HCT116 (cell line): ENCODE results near the gene ERCC6. TPM values are rescaled to one million over a fixed set of nuclear protein-coding genes. Genes with fewer than 3 reads are reported as not detected.

Experiments
- ATAC-seq: fragments of 200-7000 bp; cut with Tn5 transposase; 2 replicates; pipeline ENCODE4 v1.9.1; 2020; ENCODE audit warnings: mild to moderate bottlenecking, moderate library complexity
- BruUV-seq: library from RNA; stranded (reverse); fragments of 400-500 nt; replicated peaks from 2 replicates; lab custom pipeline; 2021; lab: Mats Ljungman, UMichigan
- CTCF ChIA-PET: fragments of 300-600 bp; sonication (Branson Sonifier 250); formaldehyde crosslinking; loops from one replicate; lab custom pipeline; 2021; ENCODE audit warnings: antibody characterized with exemption; lab: Charles Lee
- POLR2A ChIA-PET: fragments of 300-600, 350-600 bp; sonication (Branson Sonifier 250); formaldehyde crosslinking; loops from one replicate; lab custom pipeline; 2021; ENCODE audit warnings: antibody characterized with exemption; lab: Charles Lee
- RAD21 ChIA-PET, 2 experiments: fragments of 300-600 bp; sonication (Branson Sonifier 250); formaldehyde crosslinking; loops; one replicate each; lab custom pipeline; 2023; ENCODE audit warnings: low total read pairs in 2 of 2; ENCODE audit not compliant: uncharacterized antibody in 2 of 2, unreplicated experiment in 2 of 2, low non-redundant PET in 1 of 2; lab: Charles Lee
- DNase-seq: peaks from one replicate; pipeline ENCODE4 v3.0.0-alpha.2; 2010; ENCODE audit warnings: low read depth, low spot score
- H2AFZ ChIP-seq: fragments of 200-600 bp; shearing (Covaris generic), sonication (generic); 2 replicates; pipeline ENCODE4 v1.6.1; 2017; ENCODE audit warnings: low read depth, mixed run types, mixed read lengths, antibody characterized with exemption, low read length; ENCODE audit not compliant: poor library complexity, severe bottlenecking
- H3K27ac ChIP-seq: 2 replicates; pipeline ENCODE4 v1.5.1; 2012; ENCODE audit warnings: low read depth, low read length
- H3K27me3 ChIP-seq: fragments of 200-600 bp; sonication (generic); 2 replicates; pipeline ENCODE4 v1.6.1; 2016; ENCODE audit warnings: mixed run types, low read length, mixed read lengths; ENCODE audit not compliant: insufficient read depth
- H3K36me3 ChIP-seq, 2 experiments: fragments of 200-500 bp in 1 of 2; fragments of 200-600 bp in 1 of 2; sonication (Bioruptor generic) in 1 of 2; sonication (generic) in 1 of 2; 2 replicates each; pipeline versions ENCODE4 v1.5.1 to v1.6.1; 2014 to 2016; ENCODE audit warnings: low read length in 2 of 2, inconsistent platforms in 1 of 2, mixed read lengths in 1 of 2, mixed run types in 1 of 2; ENCODE audit not compliant: insufficient read depth in 2 of 2, control insufficient read depth in 1 of 2
- H3K4me1 ChIP-seq, 2 experiments: fragments of 200-600 bp in 1 of 2; sonication (generic) in 1 of 2; 2 replicates each; pipeline versions ENCODE4 v1.5.1 to v1.6.1; 2012 to 2017; ENCODE audit warnings: low read length in 2 of 2, inconsistent platforms in 1 of 2, mild to moderate bottlenecking in 1 of 2, mixed read lengths in 1 of 2, mixed run types in 1 of 2, moderate library complexity in 1 of 2; ENCODE audit not compliant: insufficient read depth in 2 of 2, control insufficient read depth in 1 of 2
- H3K4me2 ChIP-seq: fragments of 200-600 bp; sonication (generic); 2 replicates; pipeline ENCODE4 v1.6.1; 2017; ENCODE audit warnings: mixed run types, low read length, mixed read lengths
- H3K4me3 ChIP-seq, 2 experiments: fragments of 200-600 bp in 1 of 2; sonication (generic) in 1 of 2; replicated peaks in 1 of 2; 2 replicates each; pipeline ENCODE4 v1.5.1; 2011 to 2016; ENCODE audit warnings: low read length in 2 of 2, control low read depth in 1 of 2, low read depth in 1 of 2, mild to moderate bottlenecking in 1 of 2, mixed read lengths in 1 of 2, mixed run types in 1 of 2
- H3K79me2 ChIP-seq: fragments of 200-600 bp; sonication (generic); 2 replicates; pipeline ENCODE4 v1.6.1; 2017; ENCODE audit warnings: mild to moderate bottlenecking, mixed run types, low read length, moderate library complexity, mixed read lengths; ENCODE audit not compliant: insufficient read depth
- H3K9ac ChIP-seq: fragments of 200-600 bp; sonication (generic); 2 replicates; pipeline ENCODE4 v1.6.1; 2016; ENCODE audit warnings: low read length, mixed read lengths
- H3K9me2 ChIP-seq: fragments of 200-600 bp; sonication (generic), shearing (Covaris generic); 2 replicates; pipeline ENCODE4 v1.6.1; 2017; ENCODE audit warnings: mixed run types, mild to moderate bottlenecking, moderate library complexity; ENCODE audit not compliant: insufficient read depth
- H3K9me3 ChIP-seq, 2 experiments: fragments of 200-500 bp in 1 of 2; fragments of 200-600 bp in 1 of 2; sonication (Bioruptor generic) in 1 of 2; sonication (generic) in 1 of 2; 2 replicates each; pipeline ENCODE4 v1.6.1; 2014 to 2017; ENCODE audit warnings: low read length in 2 of 2, mixed read lengths in 2 of 2, inconsistent platforms in 1 of 2, low read depth in 1 of 2, mild to moderate bottlenecking in 1 of 2, mixed run types in 1 of 2, moderate library complexity in 1 of 2; ENCODE audit not compliant: control insufficient read depth in 1 of 2, insufficient read depth in 1 of 2
- H4K20me1 ChIP-seq: fragments of 200-600 bp; sonication (generic), shearing (Covaris generic); 2 replicates; pipeline ENCODE4 v1.6.1; 2017; ENCODE audit warnings: mixed run types, mild to moderate bottlenecking, moderate library complexity; ENCODE audit not compliant: insufficient read depth
- CEBPB ChIP-seq: IDR thresholded peaks from 2 replicates; pipeline ENCODE4 v1.6.1; 2012; ENCODE audit warnings: low read depth
- EGR1 ChIP-seq: IDR thresholded peaks from 2 replicates; pipeline ENCODE4 v1.6.1; 2012; ENCODE audit warnings: low read depth
- EZH2 ChIP-seq: fragments of 200-600 bp; sonication (generic); IDR thresholded peaks from 2 replicates; pipeline ENCODE4 v1.6.1; 2017; ENCODE audit warnings: antibody characterized with exemption, mixed run types
- FOSL1 ChIP-seq: IDR thresholded peaks from 2 replicates; pipeline ENCODE4 v1.6.1; 2012; ENCODE audit warnings: low read depth
- JUND ChIP-seq: IDR thresholded peaks from 2 replicates; pipeline ENCODE4 v1.6.1; 2012
- POLR2AphosphoS5 ChIP-seq: IDR thresholded peaks from 2 replicates; pipeline ENCODE4 v1.6.1; 2011; ENCODE audit warnings: mild to moderate bottlenecking, low read depth, low read length, moderate library complexity
- SIN3A ChIP-seq: IDR thresholded peaks from 2 replicates; pipeline ENCODE4 v1.6.1; 2012; ENCODE audit warnings: low read depth
- SP1 ChIP-seq: IDR thresholded peaks from 2 replicates; pipeline ENCODE4 v1.6.1; 2012; ENCODE audit warnings: low read depth
- TCF7L2 ChIP-seq: IDR thresholded peaks from 2 replicates; pipeline ENCODE4 v1.7.0; 2011; ENCODE audit warnings: borderline replicate concordance, inconsistent platforms; ENCODE audit not compliant: insufficient read depth, insufficient read length; ENCODE audit errors: extremely low read depth
- intact Hi-C: fragments of 100-400 bp; cut with micrococcal nuclease; formaldehyde crosslinking; loops from 2 replicates; pipeline ENCODE4 v1.10.0; 2022
- total RNA-seq: library from RNA; stranded (reverse); gene quantifications from one replicate; pipeline ENCODE4 v1.2.1, GENCODE V29; 2021; ENCODE audit not compliant: unreplicated experiment
- TF ChIP-seq, protein P1 (sequence below): IDR thresholded peaks from 2 replicates; pipeline ENCODE4 v1.6.1; 2012; ENCODE audit warnings: low read depth
- TF ChIP-seq, protein P2 (sequence below), 3 experiments: fragments of 200-600 bp in 1 of 3; sonication (generic) in 1 of 3; IDR thresholded peaks in 2 of 3; conservative IDR thresholded peaks in 1 of 3; 2 replicates each; pipeline ENCODE4 v1.5.1; 2012 to 2017; ENCODE audit warnings: low read depth in 2 of 3, low read length in 2 of 3, antibody characterized with exemption in 1 of 3, borderline replicate concordance in 1 of 3, control low read depth in 1 of 3, mild to moderate bottlenecking in 1 of 3, mixed read lengths in 1 of 3, mixed run types in 1 of 3, moderate library complexity in 1 of 3; ENCODE audit not compliant: insufficient read depth in 1 of 3
- TF ChIP-seq, protein P3 (sequence below): IDR thresholded peaks from 2 replicates; pipeline ENCODE4 v1.6.1; 2012
- TF ChIP-seq, protein P4 (sequence below): IDR thresholded peaks from 2 replicates; pipeline ENCODE4 v1.6.1; 2012

Gene ERCC6
- total RNA-seq, 1 experiment from 2014 or later: 16.4 TPM

DNA sequence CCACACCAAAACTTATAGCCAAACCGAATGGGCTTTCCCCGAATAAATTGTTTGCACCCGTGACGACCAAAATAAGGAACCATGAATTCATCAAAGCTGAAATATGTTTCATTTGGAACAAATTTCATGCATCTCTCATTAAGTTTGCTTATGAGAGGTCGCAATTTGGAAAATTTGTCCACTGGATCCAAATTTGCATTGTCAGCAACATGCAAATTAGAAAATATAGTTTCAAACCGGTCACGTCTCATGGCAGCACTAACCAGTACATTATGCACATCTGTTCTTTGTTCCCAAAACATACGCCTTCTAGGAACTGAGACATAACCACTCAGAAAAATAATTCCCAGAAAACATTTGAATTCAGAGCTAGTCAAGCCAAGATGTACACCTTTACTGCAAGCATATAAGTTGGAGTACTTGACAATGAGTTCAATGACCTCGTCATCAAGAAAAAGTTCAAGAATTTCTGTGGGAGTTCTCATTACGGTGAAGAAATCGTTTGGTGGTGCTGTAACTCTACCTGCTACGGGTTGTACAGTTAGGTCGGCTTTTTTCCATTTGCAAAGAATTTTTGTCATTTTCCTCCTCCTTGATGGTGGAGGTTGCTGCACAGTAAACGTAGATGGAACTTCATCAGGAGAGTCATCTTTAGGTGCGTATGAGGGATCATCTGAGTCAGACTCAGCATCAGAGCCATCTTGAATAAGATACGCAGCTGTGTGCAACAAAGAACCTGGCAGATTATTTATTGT, 22.5 kb downstream of the ERCC6 start:
- H3K27ac ChIP-seq: no peak overlapping the region
- TF ChIP-seq, protein P1, sequence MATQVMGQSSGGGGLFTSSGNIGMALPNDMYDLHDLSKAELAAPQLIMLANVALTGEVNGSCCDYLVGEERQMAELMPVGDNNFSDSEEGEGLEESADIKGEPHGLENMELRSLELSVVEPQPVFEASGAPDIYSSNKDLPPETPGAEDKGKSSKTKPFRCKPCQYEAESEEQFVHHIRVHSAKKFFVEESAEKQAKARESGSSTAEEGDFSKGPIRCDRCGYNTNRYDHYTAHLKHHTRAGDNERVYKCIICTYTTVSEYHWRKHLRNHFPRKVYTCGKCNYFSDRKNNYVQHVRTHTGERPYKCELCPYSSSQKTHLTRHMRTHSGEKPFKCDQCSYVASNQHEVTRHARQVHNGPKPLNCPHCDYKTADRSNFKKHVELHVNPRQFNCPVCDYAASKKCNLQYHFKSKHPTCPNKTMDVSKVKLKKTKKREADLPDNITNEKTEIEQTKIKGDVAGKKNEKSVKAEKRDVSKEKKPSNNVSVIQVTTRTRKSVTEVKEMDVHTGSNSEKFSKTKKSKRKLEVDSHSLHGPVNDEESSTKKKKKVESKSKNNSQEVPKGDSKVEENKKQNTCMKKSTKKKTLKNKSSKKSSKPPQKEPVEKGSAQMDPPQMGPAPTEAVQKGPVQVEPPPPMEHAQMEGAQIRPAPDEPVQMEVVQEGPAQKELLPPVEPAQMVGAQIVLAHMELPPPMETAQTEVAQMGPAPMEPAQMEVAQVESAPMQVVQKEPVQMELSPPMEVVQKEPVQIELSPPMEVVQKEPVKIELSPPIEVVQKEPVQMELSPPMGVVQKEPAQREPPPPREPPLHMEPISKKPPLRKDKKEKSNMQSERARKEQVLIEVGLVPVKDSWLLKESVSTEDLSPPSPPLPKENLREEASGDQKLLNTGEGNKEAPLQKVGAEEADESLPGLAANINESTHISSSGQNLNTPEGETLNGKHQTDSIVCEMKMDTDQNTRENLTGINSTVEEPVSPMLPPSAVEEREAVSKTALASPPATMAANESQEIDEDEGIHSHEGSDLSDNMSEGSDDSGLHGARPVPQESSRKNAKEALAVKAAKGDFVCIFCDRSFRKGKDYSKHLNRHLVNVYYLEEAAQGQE: no peak
- TF ChIP-seq EGR1 (no peak), FOSL1 (no peak), EZH2 (no peak), POLR2AphosphoS5 (no peak), TCF7L2 (no peak), JUND (no peak), SP1 (no peak), SIN3A (no peak), CEBPB (no peak)
- TF ChIP-seq, protein P2, sequence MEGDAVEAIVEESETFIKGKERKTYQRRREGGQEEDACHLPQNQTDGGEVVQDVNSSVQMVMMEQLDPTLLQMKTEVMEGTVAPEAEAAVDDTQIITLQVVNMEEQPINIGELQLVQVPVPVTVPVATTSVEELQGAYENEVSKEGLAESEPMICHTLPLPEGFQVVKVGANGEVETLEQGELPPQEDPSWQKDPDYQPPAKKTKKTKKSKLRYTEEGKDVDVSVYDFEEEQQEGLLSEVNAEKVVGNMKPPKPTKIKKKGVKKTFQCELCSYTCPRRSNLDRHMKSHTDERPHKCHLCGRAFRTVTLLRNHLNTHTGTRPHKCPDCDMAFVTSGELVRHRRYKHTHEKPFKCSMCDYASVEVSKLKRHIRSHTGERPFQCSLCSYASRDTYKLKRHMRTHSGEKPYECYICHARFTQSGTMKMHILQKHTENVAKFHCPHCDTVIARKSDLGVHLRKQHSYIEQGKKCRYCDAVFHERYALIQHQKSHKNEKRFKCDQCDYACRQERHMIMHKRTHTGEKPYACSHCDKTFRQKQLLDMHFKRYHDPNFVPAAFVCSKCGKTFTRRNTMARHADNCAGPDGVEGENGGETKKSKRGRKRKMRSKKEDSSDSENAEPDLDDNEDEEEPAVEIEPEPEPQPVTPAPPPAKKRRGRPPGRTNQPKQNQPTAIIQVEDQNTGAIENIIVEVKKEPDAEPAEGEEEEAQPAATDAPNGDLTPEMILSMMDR (IDR thresholded peaks at IDR 0.05 in 2 of 3, conservative IDR thresholded peaks at IDR 0.05 in 1 of 3; ENCODE audit: borderline replicate concordance in 1 of 3, insufficient read depth in 1 of 3, low read depth in 2 of 3, low read length in 2 of 3): no peak
- TF ChIP-seq, protein P3, sequence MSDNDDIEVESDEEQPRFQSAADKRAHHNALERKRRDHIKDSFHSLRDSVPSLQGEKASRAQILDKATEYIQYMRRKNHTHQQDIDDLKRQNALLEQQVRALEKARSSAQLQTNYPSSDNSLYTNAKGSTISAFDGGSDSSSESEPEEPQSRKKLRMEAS: no peak
- TF ChIP-seq, protein P4, sequence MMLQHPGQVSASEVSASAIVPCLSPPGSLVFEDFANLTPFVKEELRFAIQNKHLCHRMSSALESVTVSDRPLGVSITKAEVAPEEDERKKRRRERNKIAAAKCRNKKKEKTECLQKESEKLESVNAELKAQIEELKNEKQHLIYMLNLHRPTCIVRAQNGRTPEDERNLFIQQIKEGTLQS: no peak
- BruUV-seq: no TSS peak
- H3K9me2 ChIP-seq: no peaks in the 10 kb centered on the region
- H3K4me2 ChIP-seq: no peak overlapping the region
- H3K36me3 ChIP-seq: peaks cover 3 to 7% of the 10 kb centered on the region in 2 experiments; a peak in 2 of 4 replicates
- ChIA-PET CTCF (interaction anchor here (0.7 to 1.3 kb wide), 3 partner anchors 108 to 860 kb away, joined by 4 to 5 read pairs (median 4); no protein-coding TSS in a partner anchor), RAD21 (no interaction called here), POLR2A (no interaction called here)
- H3K4me1 ChIP-seq: no peaks in the 10 kb centered on the region
- H2AFZ ChIP-seq: no peak overlapping the region
- H3K9me3 ChIP-seq: no peaks in the 10 kb centered on the region
- H4K20me1 ChIP-seq: no peaks in the 10 kb centered on the region
- H3K4me3 ChIP-seq: no peak overlapping the region
- no peak overlapping the region for H3K9ac ChIP-seq
- ATAC-seq (no peak), DNase-seq (no peak)
- intact Hi-C loops: loop anchor here (10.0 kb wide), 1 partner anchor 962 kb away; no protein-coding TSS in a partner anchor
- H3K79me2 ChIP-seq: 0 out of 2 replicates have a peak, but pooled peaks cover 3% of the 10 kb centered on the region
- no peaks in the 10 kb centered on the region for H3K27me3 ChIP-seq
